Glutamatergic neuron (in vitro differentiated cells): Measurements from ENCODE around the gene E4F1. TPM values are rescaled to one million over a fixed set of nuclear protein-coding genes. Genes with fewer than 3 reads are reported as not detected.

Experiments
- DNase-seq: peaks from one replicate; pipeline ENCODE4 v3.0.0; 2022
- H3K27ac Mint-ChIP-seq: one replicate; pipeline ENCODE4 v1.8.0; 2020; ENCODE audit warnings: mild to moderate bottlenecking, mixed read lengths, inconsistent platforms; ENCODE audit not compliant: unreplicated experiment
- H3K27me3 Mint-ChIP-seq: one replicate; pipeline ENCODE4 v1.8.0; 2020; ENCODE audit warnings: mild to moderate bottlenecking, moderate library complexity, mixed read lengths, inconsistent platforms; ENCODE audit not compliant: unreplicated experiment
- H3K36me3 Mint-ChIP-seq: one replicate; pipeline ENCODE4 v1.8.0; 2020; ENCODE audit warnings: mild to moderate bottlenecking, mixed read lengths, inconsistent platforms; ENCODE audit not compliant: unreplicated experiment
- H3K4me1 Mint-ChIP-seq: one replicate; pipeline ENCODE4 v1.8.0; 2020; ENCODE audit warnings: mild to moderate bottlenecking, low read depth, mixed read lengths, inconsistent platforms; ENCODE audit not compliant: unreplicated experiment
- H3K4me3 Mint-ChIP-seq: one replicate; pipeline ENCODE4 v1.8.0; 2020; ENCODE audit warnings: mild to moderate bottlenecking, mixed read lengths, inconsistent platforms; ENCODE audit not compliant: unreplicated experiment
- H3K9me3 Mint-ChIP-seq: one replicate; pipeline ENCODE4 v1.8.0; 2020; ENCODE audit warnings: mild to moderate bottlenecking, moderate library complexity, mixed read lengths, inconsistent platforms; ENCODE audit not compliant: unreplicated experiment
- CTCF ChIP-seq: fragments of 200-600 bp; sonication (generic); IDR thresholded peaks from one replicate; pipeline ENCODE4 v1.5.0; 2021; ENCODE audit not compliant: partially characterized antibody, unreplicated experiment
- total RNA-seq: library from RNA; stranded (reverse); fragmentation: NEBNext Ultra II Directional; extraction: Animal tissue kit (Norgen Biotek cat#: 25700); gene quantifications from one replicate; pipeline ENCODE4 v1.2.1, GENCODE V29; 2021; ENCODE audit not compliant: unreplicated experiment

The E4F1 gene
- total RNA-seq, 1 donor from 2014 or later, result 53.4 TPM

GRCh38 chr16:2195322-2196161, 27.8 kb upstream of the E4F1 start:
- peaks cover 21% of the 10 kb centered on the region for H3K27me3 Mint-ChIP-seq
- peaks cover 4% of the 10 kb centered on the region for H3K36me3 Mint-ChIP-seq
- no peak overlapping the region for H3K27ac Mint-ChIP-seq
- H3K9me3 Mint-ChIP-seq, result peaks cover 3% of the 10 kb centered on the region
- peak overlapping the region; percentile 59 for H3K4me3 Mint-ChIP-seq
- peak; percentile 67 for DNase-seq
- no peak for TF ChIP-seq CTCF
- no peaks in the 10 kb centered on the region for H3K4me1 Mint-ChIP-seq

- TF ChIP-seq CTCF, result no peak
- Mint-ChIP-seq H3K27ac (no peak within 1 kb of the TSS), H3K4me3 (peak within 1 kb of the TSS; percentile 59)
These were observed 27.0 kb upstream of the E4F1 start, which contains the start of gene CASKIN1 for GRCh38 chr16:2196162-2196980. TSS of gene CASKIN1 (minus strand) at chr16:2196605. CDS start at chr16:2196432, 173 bp downstream.

GRCh38 chr16:2196981-2197511, 26.3 kb upstream of the E4F1 start:
- H3K27ac Mint-ChIP-seq, result no peak overlapping the region
- H3K27me3 Mint-ChIP-seq, result peaks cover 24% of the 10 kb centered on the region
- no peaks in the 10 kb centered on the region for H3K4me1 Mint-ChIP-seq

More at GRCh38 chr16:2196162-2196980, 27.0 kb upstream of the E4F1 start, which contains the start of gene CASKIN1:
- Mint-ChIP-seq H3K4me1 (no peaks in the 10 kb centered on the region), H3K9me3 (peaks cover 3% of the 10 kb centered on the region), H3K36me3 (peaks cover 5% of the 10 kb centered on the region), H3K27me3 (peaks cover 24% of the 10 kb centered on the region)
- peak; percentile 58 for DNase-seq

GRCh38 chr16:2197765-2198164, 25.6 kb upstream of the E4F1 start:
- Mint-ChIP-seq H3K36me3 (peaks cover 5% of the 10 kb centered on the region), H3K4me3 (peak overlapping the region; percentile 34), H3K9me3 (peaks cover 2% of the 10 kb centered on the region), H3K4me1 (no peaks in the 10 kb centered on the region), H3K27me3 (peaks cover 25% of the 10 kb centered on the region), H3K27ac (no peak overlapping the region)
- TF ChIP-seq CTCF, result no peak
- DNase-seq, result no peak

More at GRCh38 chr16:2196981-2197511, 26.3 kb upstream of the E4F1 start:
- no peak for TF ChIP-seq CTCF
- Mint-ChIP-seq H3K36me3 (peaks cover 5% of the 10 kb centered on the region), H3K9me3 (peaks cover 3% of the 10 kb centered on the region), H3K4me3 (no peak overlapping the region)
- DNase-seq, result no peak
